Occipital lobe (tissue), 2 donors: ENCODE data around the gene ARHGEF11. TPM values are rescaled to one million over a fixed set of nuclear protein-coding genes. Genes with fewer than 3 reads are reported as not detected.
A peak's percentile ranks its signal among the peaks of the same experiment; 100 is the strongest.
"Not testable (repeated sequence)": the region's sequence is repeated elsewhere in the genome, so short reads cannot be mapped to it uniquely, and the experiment has no call there.

Experiments used
- DNase-seq: peaks from one replicate; lab custom pipeline; 2025; lab: John Stamatoyannopoulos, UW
- total RNA-seq: library from RNA; depleted of rRNA; stranded (reverse); fragments of >200 nt; gene quantifications from one replicate; pipeline ENCODE4 v1.2.3, GENCODE V29; 2014

ARHGEF11 gene
- total RNA-seq, 1 donor from 2014 or later, result 38.4 TPM

GRCh38 chr1:156931211-156931952, 114.2 kb downstream of the ARHGEF11 start:
- no peak for DNase-seq

DNA sequence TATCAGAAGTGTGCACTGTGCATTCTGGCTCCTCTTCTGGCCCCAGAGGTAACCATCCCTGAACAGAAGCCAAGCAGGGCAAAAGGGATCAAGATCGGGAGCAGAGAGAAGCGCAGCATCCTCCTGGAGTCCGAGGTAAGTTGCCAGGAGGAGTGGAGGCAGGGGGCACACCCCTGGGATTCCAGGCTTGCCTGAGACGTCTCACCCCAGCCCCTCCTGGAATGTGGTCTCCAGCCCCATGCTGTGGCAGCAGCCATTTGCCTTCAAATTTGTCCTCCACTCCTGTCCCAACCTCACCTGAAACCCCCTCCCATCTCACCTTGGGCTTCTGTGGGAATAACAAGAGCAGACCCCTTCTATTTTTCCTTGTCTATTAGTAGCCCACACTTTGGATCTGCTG, 115.1 kb downstream of the ARHGEF11 start:
- DNase-seq, result no peak

GRCh38 chr1:156929596-156930238, 115.8 kb downstream of the ARHGEF11 start:
- DNase-seq, result no peak

GRCh38 chr1:156928043-156928602, 117.4 kb downstream of the ARHGEF11 start:
- no peak for DNase-seq

- no peak for DNase-seq
Observed at GRCh38 chr1:156927215-156928042, 118.1 kb downstream of the ARHGEF11 start.

DNA sequence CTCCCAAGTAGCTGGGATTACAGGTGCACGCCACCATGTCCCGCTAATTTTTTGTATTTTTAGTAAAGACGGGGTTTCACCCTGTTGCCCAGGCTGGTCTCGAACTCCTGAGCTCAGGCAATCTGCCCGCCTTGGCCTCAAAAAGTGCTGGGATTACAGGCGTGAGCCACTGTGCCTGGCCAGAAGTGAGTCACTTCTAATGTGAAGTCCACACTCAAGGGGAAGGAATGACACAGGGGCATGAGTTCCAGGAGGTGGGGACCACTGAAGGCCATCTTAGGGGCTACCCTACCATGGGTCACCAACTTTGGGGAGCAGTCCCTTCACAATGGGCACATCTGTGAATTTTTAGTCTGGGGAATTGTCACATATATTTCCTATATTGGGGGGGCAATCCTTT, 118.8 kb downstream of the ARHGEF11 start:
- not testable (repeated sequence) for DNase-seq

GRCh38 chr1:156926175-156926574, 119.4 kb downstream of the ARHGEF11 start:
- no peak for DNase-seq

- no peak for DNase-seq
Observed at GRCh38 chr1:156925154-156926010, 120.2 kb downstream of the ARHGEF11 start.

DNA sequence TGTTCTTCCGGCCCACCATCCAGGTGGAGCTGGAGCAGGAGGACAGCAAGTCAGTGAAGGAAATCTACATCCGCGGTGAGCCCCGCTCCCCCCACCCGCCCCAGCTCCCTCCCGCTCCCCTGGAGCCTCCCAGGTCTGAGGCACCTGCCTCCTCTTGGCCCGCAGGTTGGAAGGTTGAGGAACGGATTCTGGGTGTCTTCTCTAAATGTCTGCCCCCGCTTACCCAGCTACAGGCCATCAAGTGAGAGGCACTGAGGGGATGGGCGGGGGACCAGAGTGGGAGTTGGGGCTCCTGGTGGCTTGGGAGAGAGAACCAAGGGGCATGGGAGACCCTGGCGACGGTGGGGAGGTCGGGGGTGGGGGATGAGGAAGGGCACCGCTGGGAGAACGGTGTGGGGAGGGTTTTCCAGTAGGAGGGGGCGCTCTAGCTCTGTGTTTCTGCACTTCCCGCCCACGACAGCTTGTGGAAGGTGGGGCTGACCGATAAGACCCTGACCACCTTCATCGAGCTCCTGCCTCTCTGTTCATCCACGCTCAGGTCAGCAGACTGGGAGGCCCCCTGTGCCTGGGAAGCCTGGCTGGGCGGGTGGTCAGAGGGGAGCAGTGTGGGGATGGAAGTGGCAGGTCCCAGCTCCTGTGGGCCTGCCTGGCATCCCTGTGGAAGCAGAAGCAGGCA, 120.9 kb downstream of the ARHGEF11 start:
- no peak for DNase-seq

GRCh38 chr1:156923670-156924477, 121.7 kb downstream of the ARHGEF11 start:
- no peak for DNase-seq

- no peak for DNase-seq
Observed at GRCh38 chr1:156922986-156923669, 122.4 kb downstream of the ARHGEF11 start.

DNA sequence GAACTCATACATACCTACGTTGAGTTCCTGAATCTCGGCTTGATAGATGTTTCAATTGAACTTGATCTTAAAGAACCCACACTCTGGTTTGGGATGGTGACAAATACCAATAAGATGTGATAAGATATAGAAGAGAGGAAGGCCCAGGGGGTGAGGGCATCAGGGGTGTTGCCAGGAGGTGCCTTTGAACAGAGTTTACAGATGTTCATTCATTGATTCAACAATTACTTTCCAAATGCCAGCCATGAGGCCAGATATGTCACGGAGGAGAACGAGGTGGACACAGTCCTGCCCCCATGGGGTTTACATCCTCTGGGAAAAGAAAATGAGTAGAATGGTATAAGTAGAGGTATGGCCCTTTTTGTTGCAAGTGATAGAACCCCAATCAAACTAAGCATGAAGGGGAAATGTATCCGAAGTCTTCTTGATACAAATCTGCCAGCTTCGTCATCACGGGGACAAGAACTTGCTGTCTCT, 124.5 kb downstream of the ARHGEF11 start:
- DNase-seq, result no peak

DNA sequence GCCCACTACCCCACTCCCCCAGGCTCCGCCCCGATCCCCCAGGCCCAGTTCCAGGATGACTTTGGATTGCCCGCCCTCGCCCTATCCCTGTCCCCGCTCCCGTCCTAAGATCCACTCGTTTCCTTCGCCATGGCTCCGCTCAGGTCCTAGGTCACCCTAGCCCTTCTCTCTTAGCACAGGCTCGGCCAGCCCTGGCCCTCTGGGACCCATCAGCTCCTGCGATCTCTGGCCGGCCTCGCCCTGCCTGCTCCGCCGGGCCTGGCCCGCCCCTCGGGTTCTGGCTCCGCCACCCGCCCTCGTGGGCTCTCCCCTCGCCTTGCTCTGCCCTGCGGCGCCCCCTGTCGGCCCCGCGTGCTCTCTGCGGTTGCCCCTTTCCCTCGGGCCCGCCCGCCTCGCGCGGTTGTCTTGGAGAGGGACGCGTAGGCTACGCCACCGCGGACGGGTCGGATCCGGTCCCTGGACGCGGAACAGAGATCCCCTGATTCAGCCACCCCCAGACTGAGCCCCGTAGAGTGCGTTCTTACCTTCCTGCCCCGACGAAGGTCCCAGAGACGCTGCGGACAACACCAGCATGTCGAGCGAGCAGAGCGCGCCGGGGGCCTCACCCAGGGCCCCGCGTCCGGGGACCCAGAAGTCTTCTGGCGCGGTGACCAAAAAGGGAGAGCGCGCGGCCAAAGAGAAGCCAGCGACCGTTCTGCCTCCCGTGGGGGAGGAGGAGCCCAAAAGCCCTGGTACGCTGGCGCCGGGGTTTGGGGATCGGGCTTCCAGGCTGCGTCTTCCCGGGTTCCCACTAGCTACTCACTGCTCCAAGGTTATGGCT, 125.1 kb downstream of the ARHGEF11 start, which contains the start of gene LRRC71:
Gene LRRC71, plus strand, starts transcription at position 400 of the 820 bp plus-strand sequence. Its CDS starts 172 bp downstream, at position 572.
- DNase-seq, result peak; percentile 26

- DNase-seq, result no peak
Observed at GRCh38 chr1:156914440-156914856, 131.1 kb downstream of the ARHGEF11 start.

- no peak for DNase-seq
Observed at GRCh38 chr1:156913809-156914387, 131.6 kb downstream of the ARHGEF11 start.

- DNase-seq, result no peak
Observed at GRCh38 chr1:156912861-156913808, 132.4 kb downstream of the ARHGEF11 start.
